KMS-11 (cell line): ENCODE data around the gene CHCHD2.
"Not testable (repeated sequence)": the region's sequence is repeated elsewhere in the genome, so short reads cannot be mapped to it uniquely, and the experiment has no call there.

Experiments
- H2AFZ ChIP-seq: fragments of 200-600 bp; sonication (generic); 2 replicates; pipeline ENCODE4 v1.6.1; 2016; ENCODE audit warnings: antibody characterized with exemption, mixed run types, low read depth
- H3K27ac ChIP-seq: fragments of 200-600 bp; sonication (generic); 2 replicates; pipeline ENCODE4 v1.6.1; 2016; ENCODE audit warnings: mild to moderate bottlenecking, mixed run types
- H3K27me3 ChIP-seq: fragments of 200-600 bp; sonication (generic); 2 replicates; pipeline ENCODE4 v1.6.1; 2017; ENCODE audit warnings: mild to moderate bottlenecking, low read depth, mixed run types, moderate library complexity; ENCODE audit not compliant: insufficient read depth
- H3K36me3 ChIP-seq: fragments of 200-600 bp; sonication (generic); 2 replicates; pipeline ENCODE4 v1.6.1; 2017; ENCODE audit warnings: mild to moderate bottlenecking, mixed run types; ENCODE audit not compliant: insufficient read depth
- H3K4me1 ChIP-seq: fragments of 200-600 bp; sonication (generic); 2 replicates; pipeline ENCODE4 v1.6.1; 2016; ENCODE audit warnings: mild to moderate bottlenecking, low read depth, mixed run types; ENCODE audit not compliant: poor library complexity, severe bottlenecking
- H3K4me2 ChIP-seq: fragments of 200-600 bp; sonication (generic); 2 replicates; pipeline ENCODE4 v1.7.0; 2016; ENCODE audit warnings: mild to moderate bottlenecking, mixed run types
- H3K4me3 ChIP-seq: fragments of 200-600 bp; sonication (generic); IDR thresholded peaks from 2 replicates; pipeline ENCODE4 v1.6.1; 2017; ENCODE audit warnings: low read depth, low read length, mixed read lengths; ENCODE audit not compliant: insufficient read depth
- H3K79me2 ChIP-seq: fragments of 200-600 bp; sonication (generic); 2 replicates; pipeline ENCODE4 v1.6.1; 2016; ENCODE audit warnings: low read depth, mixed run types; ENCODE audit not compliant: insufficient read depth
- H3K9ac ChIP-seq: fragments of 200-600 bp; sonication (generic); 2 replicates; pipeline ENCODE4 v1.6.1; 2016; ENCODE audit warnings: mild to moderate bottlenecking, mixed run types
- H4K20me1 ChIP-seq: fragments of 200-600 bp; sonication (generic); 2 replicates; pipeline ENCODE4 v1.6.1; 2016; ENCODE audit warnings: mild to moderate bottlenecking, mixed run types; ENCODE audit not compliant: insufficient read depth
- CTCF ChIP-seq: fragments of 200-600 bp; sonication (generic); conservative IDR thresholded peaks from 2 replicates; pipeline ENCODE4 v1.6.1; 2017; ENCODE audit warnings: low read depth, mild to moderate bottlenecking, antibody characterized with exemption, low read length, moderate library complexity, mixed read lengths

Gene CHCHD2

GRCh38 chr7:56086761-56087160 lies 19.5 kb downstream of the CHCHD2 start:
- no peaks in the 10 kb centered on the region for H3K4me1 ChIP-seq
- H2AFZ ChIP-seq: no peak overlapping the region
- no peaks in the 10 kb centered on the region for H3K79me2 ChIP-seq
- no peak overlapping the region for H3K9ac ChIP-seq
- H3K27me3 ChIP-seq: no peaks in the 10 kb centered on the region
- H3K27ac ChIP-seq: no peak overlapping the region
- H3K36me3 ChIP-seq: no peaks in the 10 kb centered on the region
- no peak overlapping the region for H3K4me3 ChIP-seq
- H4K20me1 ChIP-seq: no peaks in the 10 kb centered on the region
- no peak for TF ChIP-seq CTCF
- no peak overlapping the region for H3K4me2 ChIP-seq

- no peak overlapping the region for H3K4me3 ChIP-seq
- no peaks in the 10 kb centered on the region for H3K36me3 ChIP-seq
- H4K20me1 ChIP-seq: no peaks in the 10 kb centered on the region
- peaks cover 5% of the 10 kb centered on the region for H3K4me1 ChIP-seq
- H3K27ac ChIP-seq: no peak overlapping the region
- no peak overlapping the region for H3K4me2 ChIP-seq
- H2AFZ ChIP-seq: no peak overlapping the region
- no peaks in the 10 kb centered on the region for H3K79me2 ChIP-seq
- TF ChIP-seq CTCF: no peak
- no peaks in the 10 kb centered on the region for H3K27me3 ChIP-seq
- H3K9ac ChIP-seq: no peak overlapping the region
These were observed 23.0 kb downstream of the CHCHD2 start for GRCh38 chr7:56083150-56083785.

GRCh38 chr7:56081626-56082340 lies 24.5 kb downstream of the CHCHD2 start:
- no peaks in the 10 kb centered on the region for H4K20me1 ChIP-seq
- H3K36me3 ChIP-seq: no peaks in the 10 kb centered on the region
- no peak overlapping the region for H3K4me3 ChIP-seq
- H2AFZ ChIP-seq: no peak overlapping the region
- no peaks in the 10 kb centered on the region for H3K27me3 ChIP-seq
- TF ChIP-seq CTCF: no peak
- no peak overlapping the region for H3K4me2 ChIP-seq
- H3K27ac ChIP-seq: no peak overlapping the region
- H3K9ac ChIP-seq: no peak overlapping the region
- H3K79me2 ChIP-seq: no peaks in the 10 kb centered on the region
- peaks cover 5% of the 10 kb centered on the region for H3K4me1 ChIP-seq

GRCh38 chr7:56080726-56081435 lies 25.4 kb downstream of the CHCHD2 start:
- not testable (repeated sequence) for H3K9ac ChIP-seq, H3K36me3 ChIP-seq, H3K27ac ChIP-seq

More at GRCh38 chr7:56080726-56081435, 25.4 kb downstream of the CHCHD2 start:
- H3K79me2 ChIP-seq, H3K4me1 ChIP-seq, H2AFZ ChIP-seq, H3K4me3 ChIP-seq, H3K27me3 ChIP-seq, H3K4me2 ChIP-seq, H4K20me1 ChIP-seq: not testable (repeated sequence)
